Mesangial cell (primary cell): ENCODE data around the gene PPFIA1. TPM values are rescaled to one million over a fixed set of nuclear protein-coding genes. Genes with fewer than 3 reads are reported as not detected.

ENCODE experiments used
- total RNA-seq: library from RNA; depleted of rRNA; stranded (reverse); fragments of >200 nt; gene quantifications from 2 replicates; pipeline ENCODE4 v1.2.3, GENCODE V29; 2015

The PPFIA1 gene
- 23.5 and 27.2 TPM in 2 replicates for total RNA-seq

DNA sequence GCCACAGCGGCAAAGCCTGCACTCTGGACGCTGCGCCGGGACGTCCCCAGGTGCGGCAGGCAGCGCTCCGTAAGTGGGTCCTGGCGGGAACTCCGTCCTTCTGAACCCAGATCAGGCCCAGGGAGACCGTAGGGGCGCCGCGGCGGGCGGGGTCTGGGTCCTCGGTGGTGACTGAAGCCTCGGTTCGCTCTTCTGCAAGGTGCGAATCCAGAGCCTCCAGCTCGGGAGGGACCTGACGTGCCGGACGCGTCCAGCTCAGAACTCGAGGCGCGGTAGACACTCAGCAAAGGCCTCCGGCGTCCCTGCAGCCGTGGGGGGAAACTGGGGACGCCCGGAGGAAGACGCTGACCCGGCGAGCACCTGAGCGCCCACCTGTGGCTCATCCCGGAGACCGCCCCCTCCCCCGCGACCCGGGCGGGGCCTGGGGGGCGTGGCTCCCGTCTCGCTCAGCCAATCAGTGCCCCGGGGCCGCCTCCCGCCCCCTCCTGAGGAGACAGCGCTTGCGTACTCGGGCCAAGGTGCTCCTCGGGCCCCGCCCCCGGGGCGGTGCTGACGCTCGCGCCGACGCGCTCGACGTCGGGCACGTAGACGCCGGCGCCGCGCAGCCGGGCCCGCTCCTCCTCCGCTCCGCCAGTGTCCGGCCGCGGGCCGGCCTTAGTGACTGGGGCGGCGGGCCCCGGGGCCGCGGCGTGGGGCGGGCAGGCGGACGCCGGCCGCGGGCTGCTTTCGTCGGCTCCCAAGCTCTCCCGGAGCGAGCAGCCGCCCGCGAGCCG, at the start of gene PPFIA1:
PPFIA1 (plus strand) TSS at position 587 of the 773 bp plus-strand sequence. CDS start 1,483 bp downstream, outside the sequence.

GRCh38 chr11:70397983-70398833, 127.7 kb downstream of the PPFIA1 start, which contains the start of gene CTTN:
CTTN (plus strand) TSS chr11:70398529; CDS start chr11:70407298, 8,769 bp downstream.

Other genes with a start within 250 kb of the PPFIA1 start
- under 0.01 and 0.13 TPM in 2 replicates for gene ANO1, start 192.4 kb upstream of the PPFIA1 start, total RNA-seq
- 37.5 and 38.6 TPM in 2 replicates for gene FADD, start 67.4 kb upstream of the PPFIA1 start, total RNA-seq
- gene CTTN, start 127.8 kb downstream of the PPFIA1 start, total RNA-seq: 157 and 209 TPM in 2 replicates